HG03108 (cell line): ENCODE measurements around the gene SETD9.

ENCODE experiments used
- ATAC-seq: cut with Tn5 transposase; IDR thresholded peaks from one replicate; pipeline ENCODE4 v1.9.1; 2021; ENCODE audit warnings: moderate library complexity; ENCODE audit not compliant: unreplicated experiment

The SETD9 gene, protein sequence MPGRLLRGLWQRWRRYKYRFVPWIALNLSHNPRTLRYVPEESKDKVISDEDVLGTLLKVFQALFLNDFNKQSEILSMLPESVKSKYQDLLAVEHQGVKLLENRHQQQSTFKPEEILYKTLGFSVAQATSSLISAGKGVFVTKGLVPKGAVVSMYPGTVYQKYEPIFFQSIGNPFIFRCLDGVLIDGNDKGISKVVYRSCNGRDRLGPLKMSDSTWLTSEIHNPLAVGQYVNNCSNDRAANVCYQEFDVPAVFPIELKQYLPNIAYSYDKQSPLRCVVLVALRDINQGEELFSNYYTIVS

DNA sequence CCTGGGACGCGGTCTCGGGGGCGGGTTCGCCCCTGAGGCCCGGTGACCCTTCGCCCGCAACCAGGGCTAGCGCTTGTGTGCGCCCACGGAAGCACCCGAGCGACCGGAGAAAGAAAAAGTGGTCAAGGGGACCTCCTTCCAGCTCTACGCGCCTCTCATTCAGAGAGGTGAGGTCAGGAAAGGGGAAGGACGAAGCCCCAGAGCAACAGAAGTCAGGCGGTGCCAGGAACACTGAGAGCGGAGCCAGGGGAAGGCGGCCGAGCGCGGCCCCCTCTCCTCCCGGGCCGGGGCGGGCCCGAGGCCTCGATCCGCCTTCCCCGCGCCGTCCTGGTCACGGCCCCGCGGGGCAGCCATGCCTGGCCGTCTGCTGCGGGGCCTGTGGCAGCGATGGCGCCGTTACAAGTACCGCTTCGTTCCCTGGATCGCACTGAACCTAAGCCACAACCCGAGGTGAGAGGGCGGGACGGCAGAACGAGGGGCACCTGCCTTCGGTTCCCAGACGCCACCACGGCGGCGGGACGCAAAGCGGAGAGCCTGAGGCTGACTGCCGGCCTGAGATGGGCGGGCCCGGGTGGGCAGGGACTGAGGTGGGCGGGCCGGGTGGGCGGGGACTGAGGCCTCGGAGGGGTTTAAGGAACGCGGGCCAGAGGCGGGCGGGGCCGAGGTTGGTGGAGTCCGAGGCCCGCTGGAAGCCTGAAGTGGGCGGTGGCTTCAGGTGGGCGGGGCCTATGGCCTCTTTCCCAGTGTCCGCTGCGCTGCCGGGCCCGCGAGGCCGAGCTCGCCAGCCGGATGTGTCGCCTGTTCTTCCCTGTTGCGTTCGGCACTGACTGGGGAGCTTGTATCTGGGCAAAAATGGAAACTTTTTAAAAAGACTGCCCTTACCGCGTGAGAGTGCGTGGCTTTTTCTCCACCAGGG lies at the start of gene SETD9:
TSS of gene SETD9 (plus strand) at position 303 of the 916 bp plus-strand sequence. CDS start at position 353, 50 bp downstream.
- ATAC-seq, result peak; percentile 88

DNA sequence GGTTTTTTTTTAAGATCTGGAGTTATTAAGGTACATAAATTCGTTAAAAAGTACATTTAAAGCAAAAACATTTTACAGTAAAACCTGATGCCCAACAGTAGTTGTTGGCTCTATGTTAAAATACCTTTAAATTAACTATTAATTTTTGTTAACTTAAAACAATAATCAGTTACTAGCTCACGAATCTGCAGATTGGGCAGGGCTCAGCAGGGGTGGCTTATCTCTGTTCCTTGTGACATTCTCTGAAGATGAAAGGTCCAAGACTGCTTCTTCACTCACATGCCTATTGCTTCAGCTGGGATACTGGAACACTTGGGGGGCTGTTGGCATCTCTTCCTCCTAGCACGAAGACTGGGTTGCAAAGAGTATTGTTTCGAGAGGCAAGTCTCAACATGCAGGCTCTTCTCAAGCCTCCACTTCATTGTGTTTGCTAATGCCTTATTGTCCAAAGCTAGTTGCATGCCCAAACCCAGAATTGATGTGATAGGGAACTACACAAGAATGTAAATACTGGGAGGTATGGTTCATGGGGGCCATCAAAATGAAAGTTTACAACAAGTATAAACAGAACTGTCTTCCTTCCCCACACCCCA lies 47.4 kb upstream of the SETD9 start:
- no peak for ATAC-seq

DNA sequence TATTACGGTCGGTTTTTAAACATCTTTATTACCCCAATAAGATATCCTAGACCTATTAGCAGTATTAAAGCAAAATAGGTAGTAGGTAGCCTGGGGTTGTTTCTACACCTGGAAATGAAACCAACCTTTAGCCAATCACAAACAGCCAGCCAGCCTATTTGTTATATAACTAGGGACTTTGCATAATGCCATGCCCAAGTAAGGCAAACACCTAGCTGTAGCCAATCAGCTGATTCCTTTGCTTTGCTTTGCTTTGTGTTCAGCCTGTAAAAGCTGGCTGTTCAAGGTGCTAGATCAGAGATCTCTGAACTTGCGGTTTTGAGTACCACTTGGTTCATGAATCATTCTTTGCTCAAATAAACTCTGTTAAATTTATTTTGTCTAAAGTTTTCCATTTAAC lies 46.5 kb upstream of the SETD9 start:
- ATAC-seq, result no peak

DNA sequence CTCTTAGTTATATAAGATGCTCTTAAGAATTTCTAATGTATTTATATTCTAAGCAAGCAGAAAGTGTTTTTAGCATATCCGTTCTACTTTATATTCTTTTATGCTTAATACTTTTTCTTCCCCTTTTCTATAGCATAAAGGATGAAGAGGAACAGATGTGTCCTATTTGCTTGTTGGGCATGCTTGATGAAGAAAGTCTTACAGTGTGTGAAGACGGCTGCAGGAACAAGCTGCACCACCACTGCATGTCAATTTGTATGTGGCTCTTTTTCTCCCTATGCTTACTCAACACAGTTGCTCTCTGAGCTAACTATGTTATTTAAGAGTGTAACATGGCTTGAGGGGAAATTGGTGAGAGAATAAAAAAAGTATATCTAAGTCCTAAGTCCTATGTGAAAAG lies 37.6 kb upstream of the SETD9 start:
- ATAC-seq, result no peak

DNA sequence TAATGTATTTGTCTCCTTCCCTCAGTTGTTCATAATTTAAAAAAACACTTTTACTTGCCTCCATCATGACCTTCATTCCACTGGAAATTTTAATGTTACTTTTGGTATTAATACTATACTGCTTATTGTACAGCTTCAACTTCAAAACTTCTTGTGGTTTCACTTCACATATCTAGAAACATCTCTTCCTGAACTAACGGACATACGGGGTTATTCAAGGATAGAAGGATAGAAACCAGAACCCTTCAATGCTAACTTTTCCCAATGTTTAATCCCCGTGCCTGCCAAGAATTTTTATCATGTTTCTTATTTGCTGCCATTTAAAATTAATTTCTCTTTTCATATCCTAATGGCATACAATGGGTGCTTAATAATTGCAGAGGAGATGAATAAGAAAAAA lies 36.3 kb upstream of the SETD9 start:
- no peak for ATAC-seq

DNA sequence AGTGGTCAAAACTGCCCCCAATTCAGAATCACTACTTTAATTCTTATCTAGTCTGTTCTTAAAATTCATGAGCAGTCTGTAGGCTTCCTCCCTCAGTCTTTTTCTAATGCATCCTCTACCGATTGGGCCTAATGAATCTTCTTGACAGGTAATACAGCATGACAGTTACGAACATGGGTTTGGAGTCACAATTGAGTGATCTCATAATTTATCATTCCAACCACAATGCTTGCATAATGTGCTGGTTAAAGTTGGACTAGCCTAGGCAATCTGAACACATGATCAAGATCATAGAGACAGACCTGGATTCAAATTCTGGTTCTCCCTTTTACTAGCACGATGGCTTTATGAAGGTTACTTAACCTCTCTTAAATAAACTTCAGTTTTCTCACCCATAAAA lies 33.1 kb upstream of the SETD9 start:
- ATAC-seq, result no peak

DNA sequence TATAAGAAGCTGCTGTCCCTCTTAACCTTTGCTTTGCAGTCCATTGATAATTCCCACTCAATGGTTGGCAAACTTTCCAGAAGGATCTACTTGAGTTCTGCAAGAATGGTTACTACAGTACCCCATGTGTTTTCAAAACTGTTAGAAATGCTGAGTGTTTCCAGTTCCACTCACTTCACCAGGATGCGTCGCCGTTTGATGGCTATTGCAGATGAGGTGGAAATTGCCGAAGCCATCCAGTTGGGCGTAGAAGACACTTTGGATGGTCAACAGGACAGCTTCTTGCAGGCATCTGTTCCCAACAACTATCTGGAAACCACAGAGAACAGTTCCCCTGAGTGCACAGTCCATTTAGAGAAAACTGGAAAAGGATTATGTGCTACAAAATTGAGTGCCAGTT lies 27.8 kb upstream of the SETD9 start:
- ATAC-seq, result no peak

DNA sequence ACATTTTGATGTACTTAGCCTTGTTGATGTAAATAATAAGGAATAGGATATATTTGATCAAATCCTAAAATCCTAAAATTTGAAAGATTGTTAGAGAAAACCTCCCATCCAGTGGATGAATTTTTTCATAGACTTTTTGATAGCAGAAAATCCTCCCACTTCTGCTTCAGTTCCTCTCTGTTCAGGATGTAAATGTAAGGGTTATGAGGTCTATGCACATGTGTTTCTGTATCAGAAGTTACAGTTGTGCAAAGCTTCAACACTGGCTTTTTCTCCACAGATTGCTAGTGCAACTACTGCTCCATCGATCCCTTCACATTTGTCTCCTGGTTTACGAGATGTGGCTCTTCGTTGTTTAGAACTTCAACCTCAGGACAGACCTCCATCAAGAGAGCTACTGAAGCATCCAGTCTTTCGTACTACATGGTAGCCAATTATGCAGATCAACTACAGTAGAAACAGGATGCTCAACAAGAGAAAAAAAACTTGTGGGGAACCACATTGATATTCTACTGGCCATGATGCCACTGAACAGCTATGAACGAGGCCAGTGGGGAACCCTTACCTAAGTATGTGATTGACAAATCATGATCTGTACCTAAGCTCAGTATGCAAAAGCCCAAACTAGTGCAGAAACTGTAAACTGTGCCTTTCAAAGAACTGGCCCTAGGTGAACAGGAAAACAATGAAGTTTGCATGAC lies 16.0 kb upstream of the SETD9 start:
- no peak for ATAC-seq

DNA sequence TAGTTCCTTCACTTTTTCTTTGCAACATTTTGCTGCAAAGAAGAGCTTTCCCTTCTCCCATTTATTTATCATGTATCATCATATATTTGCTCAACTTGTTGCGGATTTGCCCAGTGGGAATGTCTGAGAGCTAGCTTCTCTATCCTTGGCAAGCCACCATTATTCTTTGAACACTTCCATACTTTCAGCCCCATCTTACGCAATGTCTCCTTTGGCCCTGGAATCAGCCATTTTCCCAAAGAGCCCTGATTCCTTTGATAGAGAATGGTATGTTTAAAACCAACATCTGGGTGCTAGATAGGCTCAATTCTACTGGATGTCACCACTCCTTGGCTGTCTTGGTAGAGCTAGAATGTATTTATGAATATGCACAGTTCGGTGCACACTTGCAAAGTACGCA lies 12.6 kb upstream of the SETD9 start:
- ATAC-seq, result no peak

DNA sequence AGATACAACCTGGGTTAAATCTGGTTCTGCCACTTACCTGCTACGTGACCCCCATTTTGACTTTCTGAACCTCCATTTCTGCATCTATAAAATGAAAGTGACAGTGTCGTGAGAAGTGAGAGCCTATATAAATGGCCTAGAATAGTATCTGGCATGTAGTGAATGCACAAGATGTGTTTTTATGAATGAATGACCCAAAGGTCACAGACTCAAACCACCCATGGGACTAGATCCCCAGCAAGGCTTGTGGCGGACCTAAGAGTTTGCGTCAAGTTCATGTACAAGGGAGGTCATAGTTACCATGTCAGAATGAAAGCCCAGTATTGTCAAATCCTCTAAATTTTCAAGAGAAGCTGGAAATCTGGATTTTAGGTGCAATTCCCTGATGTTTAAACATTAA lies 11.2 kb upstream of the SETD9 start:
- ATAC-seq, result no peak

DNA sequence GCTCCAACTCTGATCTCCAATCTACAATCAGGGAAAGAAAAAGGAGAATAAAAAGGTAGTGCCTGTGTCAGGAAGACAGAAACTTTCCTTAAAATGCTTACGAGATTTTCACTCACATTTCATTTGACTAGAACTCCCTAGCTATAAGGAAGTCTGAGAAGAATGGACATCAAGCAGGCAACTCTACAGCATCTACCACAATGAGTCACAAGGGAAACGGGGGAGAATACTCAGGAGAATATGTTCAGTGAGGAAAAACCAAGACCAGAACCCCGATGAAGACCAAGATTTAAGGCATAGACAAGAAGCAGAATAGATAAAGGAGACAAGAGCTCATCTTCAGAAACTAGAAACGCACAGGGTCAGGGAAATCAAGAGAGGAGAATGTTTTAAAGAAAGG lies 9.0 kb upstream of the SETD9 start:
- ATAC-seq, result no peak

DNA sequence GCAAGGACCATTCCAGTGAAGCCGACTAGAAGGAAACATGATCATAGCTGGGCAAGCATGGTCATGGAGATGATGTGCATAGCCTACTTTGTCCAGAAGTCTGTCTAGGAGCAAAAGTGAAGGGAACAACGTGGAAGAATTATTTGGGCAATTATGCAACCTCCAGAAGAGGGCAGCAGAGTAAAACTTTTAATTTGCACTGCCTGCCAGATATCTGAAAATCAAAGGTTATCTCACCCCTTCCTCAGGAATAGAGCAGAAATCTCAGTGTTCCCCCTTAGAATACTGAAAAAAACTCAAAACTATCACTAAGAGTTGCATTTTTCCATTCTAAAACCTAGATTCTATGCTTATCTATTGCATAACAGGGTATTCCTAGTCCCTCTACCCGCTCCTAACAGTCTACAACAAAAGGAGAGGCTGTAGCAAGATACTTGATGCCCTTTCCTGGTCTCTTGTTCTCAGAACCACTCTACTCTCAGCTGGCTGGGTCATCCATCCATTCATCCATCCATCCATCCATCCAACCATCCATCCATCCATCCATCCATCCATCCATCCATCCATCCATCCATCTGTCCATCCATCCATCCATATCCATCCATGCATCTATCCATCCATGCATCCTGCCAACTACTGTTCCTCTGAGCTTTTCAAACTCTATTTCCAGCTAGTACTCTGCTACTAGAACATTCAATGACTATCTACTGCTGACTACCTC lies 8.4 kb upstream of the SETD9 start:
- ATAC-seq, result no peak

DNA sequence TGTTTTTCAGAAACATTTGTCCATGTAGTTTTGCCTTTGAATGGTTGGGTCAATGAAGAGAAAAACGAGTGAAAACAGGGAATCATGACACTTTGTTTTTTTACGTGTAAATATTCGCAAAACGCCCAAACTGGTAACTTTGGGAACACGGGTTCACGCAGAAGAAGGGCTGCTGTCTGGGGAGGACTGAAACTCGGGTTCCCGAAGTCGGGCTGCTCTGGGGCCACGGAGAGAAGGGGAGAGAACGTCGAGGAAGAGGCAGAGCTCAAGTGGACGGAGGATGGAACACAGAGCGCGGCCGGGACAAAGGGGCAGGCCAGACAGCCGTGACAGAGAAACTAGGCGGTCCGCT lies 478 bp upstream of the SETD9 start:
- peak; percentile 34 for ATAC-seq

DNA sequence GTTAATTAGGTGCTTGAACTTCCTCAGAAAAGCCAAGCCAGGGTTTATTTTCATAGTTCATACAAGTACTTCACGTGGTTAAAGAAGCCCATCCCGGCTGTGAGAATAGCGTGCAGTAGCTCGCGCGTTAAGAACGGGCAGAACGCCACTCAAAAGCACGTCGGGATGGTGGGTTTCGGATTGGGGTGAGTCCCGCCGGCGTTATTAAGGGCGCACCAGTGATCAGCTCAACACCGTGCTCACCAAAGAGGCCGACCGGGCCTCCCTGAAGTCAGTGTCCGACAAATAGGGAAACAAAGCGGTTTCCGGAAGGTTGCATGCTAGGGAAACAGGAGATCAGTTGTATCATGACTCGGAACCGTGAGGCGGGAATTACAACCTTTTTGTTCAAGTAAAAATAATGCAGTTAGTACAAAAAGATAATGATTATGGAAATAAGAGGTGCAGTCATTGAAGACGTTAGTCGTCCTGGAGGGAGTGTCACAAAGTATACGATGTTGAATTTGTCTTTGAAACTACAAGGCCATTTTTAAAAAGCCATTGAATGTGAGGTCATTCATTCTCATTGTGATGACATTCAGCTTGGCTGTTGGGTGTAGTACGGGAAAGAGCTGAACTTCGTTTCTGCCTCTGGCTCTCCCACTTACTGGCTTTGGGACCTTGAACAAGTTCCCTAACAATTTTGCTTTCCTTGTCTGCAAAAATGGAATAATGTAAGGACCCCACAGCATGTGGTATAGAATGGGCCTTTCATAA lies 992 bp downstream of the SETD9 start:
- ATAC-seq, result peak; percentile 2

DNA sequence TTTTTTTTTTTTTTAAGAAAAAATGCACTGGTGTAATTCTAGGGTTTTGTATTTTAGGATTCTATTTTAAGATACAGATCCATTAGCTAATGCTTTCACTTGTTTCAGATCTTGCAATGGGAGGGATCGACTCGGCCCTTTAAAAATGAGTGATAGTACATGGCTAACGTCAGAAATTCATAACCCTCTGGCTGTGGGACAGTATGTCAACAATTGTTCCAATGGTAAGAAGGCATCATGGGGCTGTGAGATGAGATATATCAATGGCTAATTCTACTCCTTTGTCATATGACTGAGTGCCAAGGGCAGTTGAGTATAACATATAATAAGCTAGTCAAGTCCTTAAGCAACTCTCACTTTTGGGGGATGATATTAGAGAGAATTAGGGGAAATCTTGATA lies 4.4 kb downstream of the SETD9 start:
- ATAC-seq, result no peak

DNA sequence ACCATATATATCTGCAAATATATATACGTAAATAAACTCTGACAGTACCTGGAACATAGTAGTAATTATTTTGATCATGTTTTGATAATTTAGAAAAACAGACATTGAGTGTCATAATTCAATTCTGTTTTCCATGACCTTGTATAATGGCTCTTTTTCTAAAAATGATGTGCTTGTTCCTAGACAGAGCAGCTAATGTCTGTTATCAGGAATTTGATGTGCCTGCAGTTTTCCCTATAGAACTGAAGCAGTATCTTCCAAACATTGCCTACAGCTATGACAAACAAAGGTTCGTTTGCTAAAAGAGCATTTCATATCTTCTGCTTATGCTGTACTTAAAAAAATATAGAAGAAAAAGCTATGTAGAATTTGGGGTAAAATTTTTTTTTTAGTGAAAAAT lies 5.3 kb downstream of the SETD9 start:
- ATAC-seq, result no peak

DNA sequence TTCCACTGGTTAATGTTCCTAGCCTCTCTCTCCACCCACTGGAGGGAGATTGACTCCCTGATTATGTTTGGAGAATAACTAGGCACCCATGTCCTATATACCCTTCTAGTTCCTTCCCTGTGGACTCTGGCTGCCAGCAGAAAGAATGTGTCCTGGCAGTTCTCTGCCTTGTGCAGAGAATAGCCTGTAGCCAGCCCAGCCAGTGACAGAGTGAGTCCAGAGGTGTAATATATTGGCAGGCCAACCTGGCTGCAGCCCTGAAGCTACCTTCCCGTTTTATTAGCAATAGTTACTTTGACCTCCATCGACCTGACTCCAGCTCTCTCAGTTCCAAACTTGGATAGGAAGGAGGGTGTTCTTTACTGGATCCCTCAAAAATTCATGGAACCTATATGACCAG lies 8.1 kb downstream of the SETD9 start:
- ATAC-seq, result no peak

DNA sequence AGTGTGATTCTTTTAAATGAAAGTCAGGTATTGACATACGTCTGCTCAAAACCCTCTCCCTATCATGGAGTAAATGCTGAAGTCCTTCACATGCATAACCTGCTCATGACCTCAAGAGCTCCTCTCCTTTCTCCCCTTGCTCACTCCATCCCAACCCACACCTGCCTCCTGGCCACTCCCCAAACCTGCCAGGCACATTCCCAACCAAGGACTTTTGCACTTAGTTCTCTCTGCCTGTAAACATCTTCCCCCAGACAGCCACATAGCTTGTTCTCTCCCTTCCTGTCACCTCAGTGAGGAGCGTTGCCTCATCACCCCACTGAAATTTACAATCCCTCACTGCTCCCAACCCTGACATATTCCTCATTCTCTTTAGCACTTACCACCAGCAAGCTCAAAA lies 8.7 kb downstream of the SETD9 start:
- ATAC-seq, result no peak

DNA sequence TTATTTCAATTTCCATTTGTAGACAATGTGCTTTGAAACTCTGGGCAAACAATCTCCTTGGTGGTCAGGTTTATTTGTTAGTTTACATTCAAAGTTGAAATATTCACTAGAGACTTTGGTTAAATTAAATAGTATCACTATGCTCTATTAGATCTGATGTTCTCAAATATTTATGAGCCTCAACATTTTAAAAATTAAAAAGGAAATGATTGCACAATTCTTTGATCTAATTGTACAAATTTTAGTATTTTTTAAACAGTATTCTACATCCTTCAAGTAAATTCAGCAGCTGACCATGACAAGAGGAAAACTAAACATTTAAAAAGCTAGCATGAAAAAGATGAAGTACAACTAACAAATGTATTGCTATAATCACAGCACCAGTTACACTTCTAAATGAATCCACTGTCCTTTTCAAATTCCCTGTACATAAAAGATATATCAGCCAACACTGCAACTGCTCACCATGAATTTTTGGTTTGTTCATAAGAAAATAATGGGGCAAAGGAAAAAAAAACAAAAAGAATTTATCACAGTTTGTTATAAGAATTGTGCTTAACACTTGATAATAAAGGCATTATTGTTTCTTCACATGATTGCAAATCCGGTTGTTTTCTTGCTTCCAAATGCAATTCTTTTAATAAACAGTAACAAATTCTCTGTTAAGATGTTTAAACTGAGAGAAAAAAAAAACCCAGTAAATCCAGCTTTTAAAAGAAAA lies 10.7 kb downstream of the SETD9 start:
- no peak for ATAC-seq
